Body of pancreas (tissue), 4 donors: ENCODE measurements around the gene HNRNPL. TPM values are rescaled to one million over a fixed set of nuclear protein-coding genes. Genes with fewer than 3 reads are reported as not detected.

Experiments used
- ATAC-seq: fragments of 150-250 bp; one replicate; pipeline ENCODE4 v1.9.1; 2016
- DNase-seq, 4 donors: peaks; one replicate each; pipeline ENCODE4 v3.0.0-alpha.2; 2019
- H3K27ac ChIP-seq, 4 donors: fragments of 200-600 bp; sonication (generic); 1 replicate in 3 of 4; 2 replicates in 1 of 4; pipeline versions ENCODE4 v1.5.1 to v1.6.1; 2016 to 2019; ENCODE audit warnings: mild to moderate bottlenecking in 1 of 4, mixed read lengths in 1 of 4, moderate library complexity in 1 of 4
- H3K27me3 ChIP-seq, 2 donors: fragments of 200-600 bp; sonication (generic); one replicate each; pipeline ENCODE4 v1.6.0; 2016; ENCODE audit warnings: mild to moderate bottlenecking in 1 of 2
- H3K36me3 ChIP-seq, 2 donors: fragments of 200-600 bp; sonication (generic); replicated peaks in 1 of 2; 2 replicates each; pipeline ENCODE4 v1.5.1; 2016; ENCODE audit warnings: low read depth in 2 of 2; ENCODE audit not compliant: insufficient read depth in 1 of 2
- H3K4me1 ChIP-seq: fragments of 200-600 bp; sonication (generic); one replicate; pipeline ENCODE4 v1.6.0; 2016
- H3K4me3 ChIP-seq, 2 donors: fragments of 200-600 bp; sonication (generic); 1 replicate in 1 of 2; 2 replicates in 1 of 2; pipeline ENCODE4 v1.5.1; 2016 to 2019
- H3K9me3 ChIP-seq, 3 donors: fragments of 200-600 bp; sonication (generic); 1 replicate in 2 of 3; 2 replicates in 1 of 3; pipeline ENCODE4 v1.5.1; 2016
- CTCF ChIP-seq, 7 experiments: fragments of 450-650 bp in 4 of 7; fragments of 200-600 bp in 3 of 7; sonication (generic) in 3 of 7; IDR thresholded peaks; one replicate each; pipeline ENCODE4 v1.5.1; 2016 to 2019; ENCODE audit warnings: antibody characterized with exemption in 7 of 7
- POLR2A ChIP-seq, 3 donors: fragments of 450-650 bp; IDR thresholded peaks; one replicate each; pipeline ENCODE4 v1.6.1; 2016; ENCODE audit warnings: antibody characterized with exemption in 3 of 3, mild to moderate bottlenecking in 2 of 3
- WGBS, 2 donors: methylation state at CpG; one replicate each; pipeline ENCODE4 v1.1.5; 2017; 5-methylcytosine and 5-hydroxymethylcytosine counted together
- intact Hi-C: fragments of 100-400 bp; cut with DNase I; formaldehyde crosslinking; loops from one replicate; pipeline ENCODE4 v1.15.1; 2023
- total RNA-seq, 2 donors: library from RNA; depleted of rRNA; stranded (reverse); fragments of >200 nt; gene quantifications; one replicate each; pipeline ENCODE4 v1.1.0, GENCODE V29; 2016

The HNRNPL gene
- total RNA-seq, 2 donors from 2014 or later: 80.4 to 139 TPM

- peak overlapping the region; percentile 20 to 65 (median 40) for H3K27ac ChIP-seq
- 79% methylated on average over 12 of the region's 12 CpGs for WGBS, 2 donors
- H3K4me1 ChIP-seq: peaks cover 78% of the 10 kb centered on the region
These were observed 10.6 kb downstream of the HNRNPL start for GRCh38 chr19:38838986-38839761.

GRCh38 chr19:38838208-38838985 lies 11.4 kb downstream of the HNRNPL start:
- H3K27me3 ChIP-seq: no peaks in the 10 kb centered on the region
- H3K36me3 ChIP-seq: peaks cover 22 to 52% of the 10 kb centered on the region in 2 donors
- TF ChIP-seq CTCF (IDR thresholded peaks at IDR 0.05) (peak in 1 of 7 experiments; percentile 31), POLR2A (IDR thresholded peaks at IDR 0.05) (no peak)
- intact Hi-C loops: no loop called here
- DNase-seq: peak in 3 of 4 donors; percentile 53 to 79 (median 53)
- 52 to 58% methylated on average over 5 to 19 of the region's 19 CpGs for WGBS, 2 donors
- peaks cover 78% of the 10 kb centered on the region for H3K4me1 ChIP-seq
- no peak overlapping the region for H3K4me3 ChIP-seq
- peak overlapping the region; percentile 20 to 65 (median 40) for H3K27ac ChIP-seq
- H3K9me3 ChIP-seq: no peaks in the 10 kb centered on the region
- peak; percentile 19 for ATAC-seq

More at GRCh38 chr19:38838986-38839761, 10.6 kb downstream of the HNRNPL start:
- Histone ChIP-seq H3K27me3 (no peaks in the 10 kb centered on the region), H3K36me3 (peaks cover 24 to 60% of the 10 kb centered on the region in 2 donors), H3K9me3 (no peaks in the 10 kb centered on the region), H3K4me3 (no peak overlapping the region)
- DNase-seq (no peak), ATAC-seq (no peak)
- intact Hi-C loops: no loop called here
- TF ChIP-seq POLR2A (IDR thresholded peaks at IDR 0.05) (no peak), CTCF (IDR thresholded peaks at IDR 0.05) (no peak)

GRCh38 chr19:38837656-38838121 lies 12.1 kb downstream of the HNRNPL start:
- peak overlapping the region; percentile 23 to 65 (median 40) for H3K27ac ChIP-seq
- 51 to 71% methylated on average over 7 of the region's 7 CpGs for WGBS, 2 donors
- peaks cover 15 to 45% of the 10 kb centered on the region in 2 donors for H3K36me3 ChIP-seq
- no peak overlapping the region for H3K4me3 ChIP-seq
- no peaks in the 10 kb centered on the region for H3K27me3 ChIP-seq
- H3K4me1 ChIP-seq: peaks cover 77% of the 10 kb centered on the region
- ATAC-seq (no peak), DNase-seq (peak in 2 of 4 donors; percentile 39 to 46)
- TF ChIP-seq POLR2A (IDR thresholded peaks at IDR 0.05): no peak
- TF ChIP-seq CTCF (IDR thresholded peaks at IDR 0.05): no peak
- intact Hi-C loops: no loop called here
- no peaks in the 10 kb centered on the region for H3K9me3 ChIP-seq

GRCh38 chr19:38836983-38837626 lies 12.7 kb downstream of the HNRNPL start:
- ATAC-seq (no peak), DNase-seq (peak in 1 of 4 donors; percentile 37)
- peaks cover 77% of the 10 kb centered on the region for H3K4me1 ChIP-seq
- peak overlapping the region; percentile 23 to 65 (median 40) for H3K27ac ChIP-seq
- H3K36me3 ChIP-seq: peaks cover 9 to 41% of the 10 kb centered on the region in 2 donors
- TF ChIP-seq CTCF (IDR thresholded peaks at IDR 0.05) (no peak), POLR2A (IDR thresholded peaks at IDR 0.05) (no peak)
- 64 to 87% methylated on average over 3 to 6 of the region's 6 CpGs for WGBS, 2 donors
- intact Hi-C loops: no loop called here
- H3K27me3 ChIP-seq: no peaks in the 10 kb centered on the region
- H3K4me3 ChIP-seq: no peak overlapping the region
- H3K9me3 ChIP-seq: no peaks in the 10 kb centered on the region
